Muscle of leg (tissue), 11 donors: ENCODE results near the gene FXYD2. TPM values are rescaled to one million over a fixed set of nuclear protein-coding genes. Genes with fewer than 3 reads are reported as not detected.

Experiments
- DNase-seq: peaks from one replicate; pipeline ENCODE4 v3.0.0; 2013
- H3K27ac ChIP-seq: one replicate; pipeline ENCODE4 v1.5.1; 2013; ENCODE audit warnings: mild to moderate bottlenecking, low read length, control low read depth
- H3K27me3 ChIP-seq: one replicate; pipeline ENCODE4 v1.6.1; 2013; ENCODE audit warnings: low read length; ENCODE audit not compliant: control insufficient read depth, insufficient read depth
- H3K36me3 ChIP-seq: one replicate; pipeline ENCODE4 v1.6.1; 2013; ENCODE audit warnings: low read length; ENCODE audit not compliant: control insufficient read depth, insufficient read depth
- H3K4me1 ChIP-seq: one replicate; pipeline ENCODE4 v1.6.1; 2013; ENCODE audit warnings: low read length; ENCODE audit not compliant: control insufficient read depth, insufficient read depth
- H3K4me3 ChIP-seq: one replicate; pipeline ENCODE4 v1.5.1; 2013; ENCODE audit warnings: low read length, control low read depth
- H3K9me3 ChIP-seq: replicated peaks from 2 replicates; pipeline ENCODE4 v1.6.1; 2013; ENCODE audit warnings: low read depth, low read length; ENCODE audit not compliant: control insufficient read depth
- WGBS: methylation state at CpG from one replicate; pipeline ENCODE4 v1.1.5; 2013; ENCODE audit warnings: missing lambda C conversion rate; ENCODE audit not compliant: insufficient coverage; 5-methylcytosine and 5-hydroxymethylcytosine counted together
- polyA plus RNA-seq, 8 donors: library from polyadenylated mRNA; unstranded; fragments of 120-200 nt; gene quantifications; one replicate each; pipeline versions ENCODE4 v1.2.1 to v1.2.3, GENCODE V29; 2013; ENCODE audit warnings: inconsistent platforms in 1 of 8, low replicate concordance in 1 of 8; ENCODE audit not compliant: insufficient read length in 8 of 8, insufficient read depth in 1 of 8
- total RNA-seq: library from RNA; stranded (reverse); fragments of 120-200 nt; gene quantifications from one replicate; pipeline ENCODE4 v1.2.4, GENCODE V29; 2013

Gene FXYD2
- total and polyA plus RNA-seq, 9 donors = 0.23 to 3.3 (median 1.3) TPM

GRCh38 chr11:117843666-117844484, 19.3 kb upstream of the FXYD2 start:
- peak; percentile 75 for DNase-seq
- H3K27ac ChIP-seq = no peak overlapping the region

DNA sequence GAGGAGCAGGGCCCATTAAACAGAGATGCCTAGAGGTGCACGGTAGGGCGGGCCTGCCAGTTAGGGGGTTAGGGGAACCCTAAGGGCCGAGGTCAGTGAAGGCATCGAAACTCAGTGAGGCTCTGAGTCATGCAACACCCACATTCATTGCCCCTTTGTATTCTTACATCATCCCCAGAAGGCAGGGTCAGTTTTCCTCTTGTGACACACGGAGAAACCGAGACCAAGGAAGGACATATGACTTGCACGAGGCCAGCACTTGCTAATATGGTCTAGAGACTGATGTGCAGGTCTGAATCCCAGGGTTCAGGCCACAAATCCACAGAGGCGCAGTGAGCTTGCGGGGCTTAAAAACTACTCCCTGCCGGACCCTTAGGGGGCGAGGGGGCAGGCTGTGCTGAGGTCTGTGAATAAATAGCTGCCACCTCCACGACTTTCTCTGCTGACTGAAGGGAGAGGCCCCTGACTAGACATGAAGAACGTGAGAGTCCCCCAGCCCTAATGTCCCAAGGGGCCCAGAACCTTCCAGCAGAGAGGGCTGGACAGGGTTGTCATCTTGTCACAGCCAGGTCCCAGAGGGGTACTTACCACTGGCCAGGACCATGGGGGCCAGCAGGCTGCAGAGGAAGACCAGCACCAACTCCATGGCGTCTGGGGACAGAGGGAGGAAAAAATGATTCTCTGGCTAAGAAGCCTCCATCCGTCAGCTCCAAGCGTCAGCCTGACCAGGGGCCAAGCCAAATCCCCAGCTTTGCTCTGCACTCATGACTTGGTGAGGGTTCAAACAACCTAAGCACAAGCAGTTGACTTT, 17.8 kb upstream of the FXYD2 start:
- Histone ChIP-seq H3K27me3 (no peaks in the 10 kb centered on the region), H3K4me3 (no peak overlapping the region), H3K4me1 (peaks cover 10% of the 10 kb centered on the region), H3K9me3 (no peaks in the 10 kb centered on the region), H3K36me3 (peaks cover 54% of the 10 kb centered on the region), H3K27ac (peak overlapping the region; percentile 39)
- 68% methylated on average over 14 of the region's 16 CpGs for WGBS
- peak; percentile 49 for DNase-seq

More at GRCh38 chr11:117843666-117844484, 19.3 kb upstream of the FXYD2 start:
- Histone ChIP-seq H3K27me3 (no peaks in the 10 kb centered on the region), H3K4me1 (peaks cover 10% of the 10 kb centered on the region), H3K4me3 (no peak overlapping the region), H3K9me3 (no peaks in the 10 kb centered on the region), H3K36me3 (peaks cover 38% of the 10 kb centered on the region)
- WGBS = 5% methylated on average over 3 of the region's 9 CpGs

- H3K4me3 ChIP-seq = no peak overlapping the region
- peaks cover 10% of the 10 kb centered on the region for H3K4me1 ChIP-seq
- WGBS = 86% methylated on average over 4 of the region's 7 CpGs
- no peak overlapping the region for H3K27ac ChIP-seq
- H3K27me3 ChIP-seq = no peaks in the 10 kb centered on the region
- DNase-seq = no peak
- peaks cover 60% of the 10 kb centered on the region for H3K36me3 ChIP-seq
- H3K9me3 ChIP-seq = no peaks in the 10 kb centered on the region
Observed at GRCh38 chr11:117841551-117842031, 17.0 kb upstream of the FXYD2 start.

DNA sequence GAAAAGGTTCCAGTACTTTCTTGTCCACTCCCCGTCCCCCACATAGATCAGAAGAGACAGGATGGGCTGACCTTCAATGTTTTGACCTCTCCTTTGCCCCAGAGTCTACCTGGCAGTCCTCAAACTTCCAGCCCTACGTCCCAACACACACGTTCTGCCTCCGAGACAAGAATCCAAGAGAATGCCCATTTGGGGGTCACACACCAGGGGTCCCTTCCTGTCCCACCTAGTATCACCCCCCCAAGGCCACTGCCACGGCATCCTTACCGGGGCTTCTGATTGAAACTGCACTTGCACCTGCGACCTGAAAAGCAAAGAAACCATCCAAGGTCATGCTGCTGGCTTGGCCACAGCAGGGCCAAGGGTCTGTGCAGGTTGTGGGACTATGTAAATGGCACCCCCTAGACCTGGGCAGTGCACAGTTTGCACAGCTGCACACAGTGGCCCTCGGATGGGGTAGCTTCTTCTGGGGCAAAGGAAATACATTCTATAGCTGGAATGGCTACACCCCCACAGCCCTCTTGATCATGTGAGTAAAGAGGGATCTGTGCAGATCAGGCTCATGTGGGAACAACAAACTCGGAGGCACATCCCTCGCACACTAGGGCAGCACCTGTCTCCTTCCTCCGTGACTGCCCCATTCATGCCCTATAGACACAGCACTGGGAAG, 16.5 kb upstream of the FXYD2 start:
- H3K9me3 ChIP-seq = no peaks in the 10 kb centered on the region
- H3K4me3 ChIP-seq = no peak overlapping the region
- WGBS = 95% methylated on average over 9 of the region's 11 CpGs
- no peaks in the 10 kb centered on the region for H3K27me3 ChIP-seq
- H3K36me3 ChIP-seq = peaks cover 64% of the 10 kb centered on the region
- no peak for DNase-seq
- no peak overlapping the region for H3K27ac ChIP-seq
- H3K4me1 ChIP-seq = peaks cover 10% of the 10 kb centered on the region

- no peak overlapping the region for H3K4me3 ChIP-seq
- H3K27ac ChIP-seq = no peak overlapping the region
- 93% methylated on average over 6 of the region's 10 CpGs for WGBS
- H3K36me3 ChIP-seq = peaks cover 68% of the 10 kb centered on the region
- H3K9me3 ChIP-seq = no peaks in the 10 kb centered on the region
- DNase-seq = no peak
- H3K27me3 ChIP-seq = no peaks in the 10 kb centered on the region
- H3K4me1 ChIP-seq = peaks cover 10% of the 10 kb centered on the region
Observed at GRCh38 chr11:117839936-117840813, 15.6 kb upstream of the FXYD2 start.

DNA sequence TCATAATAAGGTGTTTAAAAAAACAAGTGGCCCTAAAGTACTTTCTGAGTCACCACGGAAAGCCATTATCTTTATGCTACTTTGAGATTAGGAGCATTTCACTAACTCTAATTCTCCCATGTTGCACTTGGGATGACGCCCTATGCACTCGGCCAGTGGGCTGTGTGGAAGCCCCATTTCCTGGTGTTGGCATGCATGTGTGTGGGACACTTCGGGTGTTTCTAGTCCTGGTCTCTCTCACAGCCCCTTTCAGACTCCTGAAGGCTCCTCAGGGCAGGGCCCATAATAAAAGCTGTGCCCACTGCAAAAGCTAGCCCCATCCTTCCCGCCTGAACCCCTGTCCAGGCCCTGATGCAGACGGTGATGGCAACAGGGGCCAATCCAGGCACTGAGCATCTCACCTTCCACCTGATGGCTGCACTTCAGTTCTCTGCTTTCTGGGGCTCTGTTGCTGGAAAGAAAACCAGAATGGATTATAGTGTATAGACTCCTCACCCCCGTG, 14.9 kb upstream of the FXYD2 start:
- Histone ChIP-seq H3K36me3 (peaks cover 75% of the 10 kb centered on the region), H3K27ac (no peak overlapping the region), H3K4me3 (no peak overlapping the region), H3K27me3 (no peaks in the 10 kb centered on the region), H3K4me1 (peaks cover 11% of the 10 kb centered on the region), H3K9me3 (no peaks in the 10 kb centered on the region)
- 100% methylated on average over 4 of the region's 7 CpGs for WGBS
- DNase-seq = no peak

DNA sequence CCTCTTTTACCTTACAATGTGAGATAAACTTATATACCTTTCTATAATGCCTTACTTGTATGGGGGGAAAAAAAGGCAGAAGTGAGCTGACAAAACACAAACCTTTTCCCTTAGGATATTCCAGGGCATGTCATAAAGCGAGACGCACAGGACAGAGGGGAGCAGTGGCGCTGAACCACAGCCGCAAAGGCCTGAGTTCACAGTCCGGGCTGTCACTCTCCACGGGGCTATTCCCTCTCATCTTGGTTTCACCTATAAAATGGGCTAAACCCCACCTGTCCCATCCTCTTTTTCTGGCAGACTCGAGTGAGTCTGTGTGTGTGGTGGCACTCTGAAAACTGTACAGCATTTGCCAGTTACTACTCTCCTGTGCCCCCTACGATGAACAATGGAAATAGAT, 14.4 kb upstream of the FXYD2 start:
- no CpG with 5 or more reads among the region's 8 CpGs for WGBS
- H3K4me1 ChIP-seq = peaks cover 15% of the 10 kb centered on the region
- H3K27ac ChIP-seq = no peak overlapping the region
- H3K36me3 ChIP-seq = peaks cover 76% of the 10 kb centered on the region
- H3K4me3 ChIP-seq = no peak overlapping the region
- H3K27me3 ChIP-seq = no peaks in the 10 kb centered on the region
- no peaks in the 10 kb centered on the region for H3K9me3 ChIP-seq
- no peak for DNase-seq

- Histone ChIP-seq H3K4me3 (no peak overlapping the region), H3K27me3 (no peaks in the 10 kb centered on the region), H3K4me1 (peaks cover 23% of the 10 kb centered on the region), H3K36me3 (peaks cover 74% of the 10 kb centered on the region), H3K9me3 (no peaks in the 10 kb centered on the region), H3K27ac (no peak overlapping the region)
- no peak for DNase-seq
- WGBS = 87% methylated on average over 3 of the region's 8 CpGs
Observed at GRCh38 chr11:117837791-117838190, 13.2 kb upstream of the FXYD2 start.

DNA sequence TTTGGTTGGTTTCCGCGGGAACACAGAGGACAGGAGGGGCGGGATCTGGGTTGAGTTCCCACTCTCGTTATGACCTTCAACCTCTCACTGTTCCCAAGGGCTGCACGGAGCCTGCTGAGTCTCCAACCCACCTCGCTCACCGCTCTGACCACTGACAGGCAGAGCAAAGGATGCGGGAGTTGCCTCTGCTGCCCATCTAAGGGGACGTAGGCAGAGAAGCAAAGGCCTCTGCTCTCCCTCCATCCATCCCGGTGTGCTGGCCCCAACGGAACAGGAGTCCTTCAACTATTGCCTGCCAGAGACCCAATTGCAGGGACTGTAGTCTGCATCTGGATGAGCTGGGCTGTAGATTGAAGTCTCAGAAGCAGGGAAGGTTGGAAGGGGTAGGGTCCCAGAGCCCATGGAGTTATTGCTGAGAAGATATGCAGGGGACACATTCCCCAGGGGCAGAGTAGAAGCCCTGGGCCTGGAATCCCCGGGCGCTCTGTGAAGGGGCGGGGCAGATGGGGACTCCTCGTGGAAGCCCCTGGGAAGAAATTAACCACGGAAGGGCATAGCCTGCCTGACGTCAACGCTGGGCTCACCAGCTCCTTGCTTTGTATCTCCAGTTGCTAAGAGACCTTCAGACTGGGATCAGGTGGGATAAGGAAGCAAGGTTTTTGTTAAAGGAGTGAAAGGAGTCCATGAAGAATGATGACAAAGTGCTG, 12.7 kb upstream of the FXYD2 start:
- H3K4me1 ChIP-seq = peaks cover 23% of the 10 kb centered on the region
- H3K27me3 ChIP-seq = no peaks in the 10 kb centered on the region
- no peak overlapping the region for H3K27ac ChIP-seq
- H3K4me3 ChIP-seq = no peak overlapping the region
- 64% methylated on average over 16 of the region's 18 CpGs for WGBS
- H3K9me3 ChIP-seq = no peaks in the 10 kb centered on the region
- no peak for DNase-seq
- peaks cover 70% of the 10 kb centered on the region for H3K36me3 ChIP-seq
